Colonic mucosa (tissue), 4 donors: ENCODE data around the gene KLHL17. TPM values are rescaled to one million over a fixed set of nuclear protein-coding genes. Genes with fewer than 3 reads are reported as not detected.

Experiments used
- DNase-seq: peaks from one replicate; pipeline ENCODE4 v3.0.0-alpha.2; 2020
- H3K27ac ChIP-seq: fragments of 200-600 bp; one replicate; pipeline ENCODE4 v1.8.0; 2021
- H3K27me3 ChIP-seq: fragments of 200-600 bp; one replicate; pipeline ENCODE4 v1.8.0; 2021
- H3K36me3 ChIP-seq: fragments of 200-600 bp; one replicate; pipeline ENCODE4 v1.8.0; 2021
- H3K4me1 ChIP-seq: fragments of 200-600 bp; one replicate; pipeline ENCODE4 v1.8.0; 2021; ENCODE audit warnings: mild to moderate bottlenecking
- H3K4me3 ChIP-seq: fragments of 200-600 bp; one replicate; pipeline ENCODE4 v1.8.0; 2021
- H3K9ac ChIP-seq, 2 donors: one replicate each; pipeline ENCODE4 v1.7.0; 2013; ENCODE audit warnings: control low read depth in 2 of 2, low read depth in 2 of 2, low read length in 2 of 2
- H3K9me3 ChIP-seq: fragments of 200-600 bp; one replicate; pipeline ENCODE4 v1.8.0; 2021
- intact Hi-C: fragments of 100-400 bp; cut with DNase I; formaldehyde crosslinking; loops from one replicate; pipeline ENCODE4 v1.14.1; 2022
- total RNA-seq, 2 donors: library from RNA; stranded (reverse); fragmentation: NEBNext Ultra II Directional in 1 of 2; extraction: Animal tissue kit (Norgen Biotek cat#: 25700) in 1 of 2; gene quantifications; one replicate each; pipeline ENCODE4 v1.2.1, GENCODE V29; 2021
- TF ChIP-seq, protein P1 (sequence below): fragments of 200-600 bp; IDR thresholded peaks from one replicate; pipeline ENCODE4 v1.8.0; 2022; ENCODE audit warnings: antibody characterized with exemption, mild to moderate bottlenecking
- donor health status: healthy.
- donor health status: DM: no; HTN: no; CAD: no.
- donor health status: DM: no; HTN: no; CAD: no.

The KLHL17 gene
- total RNA-seq, 2 donors from 2014 or later = 9.9 to 16.7 TPM

DNA sequence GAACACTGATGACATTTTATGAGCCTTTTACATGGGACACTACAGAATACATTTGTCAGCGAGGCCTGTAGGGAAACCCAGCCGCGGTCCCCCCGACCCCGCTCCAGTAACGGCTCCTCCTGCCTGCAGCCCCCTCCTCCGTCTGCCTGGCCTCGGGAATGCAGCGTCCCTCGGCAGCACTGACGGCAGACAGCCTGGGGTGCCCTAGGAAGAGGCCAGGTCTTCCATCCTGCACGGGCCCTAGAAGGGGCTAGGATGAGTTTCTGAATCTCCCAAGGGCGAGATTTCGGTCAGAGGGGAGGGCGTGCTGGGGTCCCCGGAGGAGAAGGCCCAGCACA lies 28.2 kb upstream of the KLHL17 start:
- Histone ChIP-seq H3K36me3 (no peaks in the 10 kb centered on the region), H3K27me3 (peaks cover 76% of the 10 kb centered on the region), H3K9me3 (no peaks in the 10 kb centered on the region), H3K4me3 (no peak overlapping the region), H3K4me1 (no peaks in the 10 kb centered on the region), H3K9ac (no peak overlapping the region), H3K27ac (no peak overlapping the region)
- intact Hi-C loops = no loop called here
- no peak for DNase-seq
- TF ChIP-seq, protein P1, sequence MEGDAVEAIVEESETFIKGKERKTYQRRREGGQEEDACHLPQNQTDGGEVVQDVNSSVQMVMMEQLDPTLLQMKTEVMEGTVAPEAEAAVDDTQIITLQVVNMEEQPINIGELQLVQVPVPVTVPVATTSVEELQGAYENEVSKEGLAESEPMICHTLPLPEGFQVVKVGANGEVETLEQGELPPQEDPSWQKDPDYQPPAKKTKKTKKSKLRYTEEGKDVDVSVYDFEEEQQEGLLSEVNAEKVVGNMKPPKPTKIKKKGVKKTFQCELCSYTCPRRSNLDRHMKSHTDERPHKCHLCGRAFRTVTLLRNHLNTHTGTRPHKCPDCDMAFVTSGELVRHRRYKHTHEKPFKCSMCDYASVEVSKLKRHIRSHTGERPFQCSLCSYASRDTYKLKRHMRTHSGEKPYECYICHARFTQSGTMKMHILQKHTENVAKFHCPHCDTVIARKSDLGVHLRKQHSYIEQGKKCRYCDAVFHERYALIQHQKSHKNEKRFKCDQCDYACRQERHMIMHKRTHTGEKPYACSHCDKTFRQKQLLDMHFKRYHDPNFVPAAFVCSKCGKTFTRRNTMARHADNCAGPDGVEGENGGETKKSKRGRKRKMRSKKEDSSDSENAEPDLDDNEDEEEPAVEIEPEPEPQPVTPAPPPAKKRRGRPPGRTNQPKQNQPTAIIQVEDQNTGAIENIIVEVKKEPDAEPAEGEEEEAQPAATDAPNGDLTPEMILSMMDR = no peak

DNA sequence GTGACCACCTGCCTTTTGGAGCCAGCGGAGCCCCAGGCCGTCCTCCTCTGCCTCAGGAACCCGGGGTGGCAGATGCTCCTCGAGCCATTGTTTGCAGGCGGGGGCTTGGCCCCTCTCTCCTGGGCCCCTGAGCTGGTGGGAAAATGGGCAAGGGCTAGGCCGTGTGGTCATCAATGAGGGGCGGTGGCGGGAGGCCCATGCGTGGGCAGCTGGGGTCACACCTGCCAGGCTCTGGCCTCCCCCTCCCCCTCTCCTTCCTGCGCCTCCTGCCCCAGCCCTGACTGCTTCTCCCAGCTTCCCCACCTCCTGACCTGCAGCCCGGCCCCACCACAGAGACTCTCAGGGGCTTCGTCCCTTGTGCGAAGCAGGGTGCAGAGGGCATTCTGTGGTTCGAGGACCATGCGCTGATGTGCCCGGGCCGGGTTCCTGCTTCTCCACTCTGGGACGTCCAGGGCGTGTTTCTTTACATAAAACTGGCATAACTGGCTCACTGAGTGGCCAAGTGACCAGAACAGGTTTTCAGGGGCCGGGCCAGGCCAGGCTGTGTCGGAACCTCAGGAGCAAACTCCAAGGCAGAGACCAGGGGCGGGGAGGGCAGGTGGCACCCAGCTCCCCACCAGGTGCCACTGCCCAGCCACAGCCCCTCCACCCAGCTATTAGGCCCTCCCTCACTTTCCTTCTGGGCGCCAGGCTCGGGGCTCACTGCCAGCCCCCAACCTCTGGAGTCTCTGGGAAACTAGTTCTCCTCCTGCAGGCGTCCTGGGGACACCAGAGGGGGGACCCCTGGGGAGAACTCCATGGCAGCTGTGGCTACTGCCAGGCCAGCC lies 27.4 kb upstream of the KLHL17 start:
- Histone ChIP-seq H3K27me3 (peaks cover 70% of the 10 kb centered on the region), H3K9ac (no peak overlapping the region), H3K4me1 (no peaks in the 10 kb centered on the region), H3K4me3 (no peak overlapping the region), H3K27ac (no peak overlapping the region), H3K36me3 (no peaks in the 10 kb centered on the region), H3K9me3 (no peaks in the 10 kb centered on the region)
- DNase-seq = no peak
- intact Hi-C loops = no loop called here
- TF ChIP-seq, protein P1 = no peak

DNA sequence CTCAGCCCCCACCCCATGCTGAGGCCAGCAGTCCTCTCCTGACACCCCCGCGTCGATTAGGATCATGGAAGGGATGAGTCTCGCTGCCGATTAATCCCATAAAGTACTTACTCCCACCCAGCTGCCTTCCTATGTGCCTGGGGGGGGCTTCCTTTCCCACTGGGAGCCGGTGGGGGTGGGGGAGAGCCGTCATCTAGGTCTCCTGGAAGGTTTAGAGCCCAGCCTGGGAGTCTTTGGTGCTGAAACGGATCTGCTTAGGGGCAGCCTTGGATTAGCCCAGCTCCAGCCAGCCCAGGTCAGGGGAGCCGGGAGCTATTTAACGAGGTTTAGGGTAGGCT lies 26.8 kb upstream of the KLHL17 start:
- H3K9me3 ChIP-seq = no peaks in the 10 kb centered on the region
- intact Hi-C loops = no loop called here
- no peak overlapping the region for H3K9ac ChIP-seq
- H3K27me3 ChIP-seq = peaks cover 69% of the 10 kb centered on the region
- no peaks in the 10 kb centered on the region for H3K36me3 ChIP-seq
- no peak for DNase-seq
- H3K4me3 ChIP-seq = no peak overlapping the region
- no peaks in the 10 kb centered on the region for H3K4me1 ChIP-seq
- TF ChIP-seq, protein P1 = no peak
- H3K27ac ChIP-seq = no peak overlapping the region

- H3K27me3 ChIP-seq = peaks cover 72% of the 10 kb centered on the region
- TF ChIP-seq, protein P1 = no peak
Observed at GRCh38 chr1:934991-935750, 25.2 kb upstream of the KLHL17 start.

DNA sequence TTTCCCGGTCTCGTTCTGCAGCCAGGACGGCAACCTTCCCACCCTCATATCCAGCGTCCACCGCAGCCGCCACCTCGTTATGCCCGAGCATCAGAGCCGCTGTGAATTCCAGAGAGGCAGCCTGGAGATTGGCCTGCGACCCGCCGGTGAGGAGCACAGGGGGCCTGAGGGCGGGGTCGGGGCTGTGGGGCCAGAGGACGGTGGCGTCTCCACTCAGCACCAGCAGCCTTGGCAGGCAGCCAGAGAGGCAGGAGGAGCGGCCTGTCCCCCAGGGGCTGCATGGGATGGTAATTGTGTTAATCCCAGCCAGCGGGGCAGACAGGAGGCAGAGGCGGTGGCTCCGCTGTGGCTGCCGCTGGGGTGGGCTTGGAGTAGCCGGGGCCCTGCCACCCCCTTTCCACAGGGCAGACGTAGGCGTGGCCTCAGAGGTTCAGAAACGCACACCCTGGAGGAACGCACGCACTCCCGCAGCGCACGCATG lies 24.6 kb upstream of the KLHL17 start:
- Histone ChIP-seq H3K4me3 (no peak overlapping the region), H3K27ac (no peak overlapping the region), H3K4me1 (peaks cover 5% of the 10 kb centered on the region), H3K27me3 (peaks cover 74% of the 10 kb centered on the region), H3K9me3 (no peaks in the 10 kb centered on the region), H3K9ac (no peak overlapping the region), H3K36me3 (no peaks in the 10 kb centered on the region)
- intact Hi-C loops = no loop called here
- TF ChIP-seq, protein P1 = no peak
- no peak for DNase-seq

More at GRCh38 chr1:934991-935750, 25.2 kb upstream of the KLHL17 start:
- Histone ChIP-seq H3K4me3 (no peak overlapping the region), H3K27ac (no peak overlapping the region), H3K9ac (no peak overlapping the region), H3K4me1 (no peaks in the 10 kb centered on the region), H3K9me3 (no peaks in the 10 kb centered on the region), H3K36me3 (no peaks in the 10 kb centered on the region)
- intact Hi-C loops = no loop called here
- DNase-seq = no peak
